Activated CD8-positive, alpha-beta memory T cell treated with anti-CD3 and anti-CD28 coated beads for 36 hours (primary cell): Measurements from ENCODE around the gene OR8D1. TPM values are rescaled to one million over a fixed set of nuclear protein-coding genes. Genes with fewer than 3 reads are reported as not detected.
"Not testable (repeated sequence)": the region's sequence is repeated elsewhere in the genome, so short reads cannot be mapped to it uniquely, and the experiment has no call there.

Experiments used
- CTCF ChIA-PET: fragments of 350-600 bp; sonication (Branson Sonifier 250); formaldehyde crosslinking; loops from one replicate; lab custom pipeline; 2021; ENCODE audit warnings: antibody characterized with exemption; lab: Charles Lee
- POLR2A ChIA-PET: fragments of 350-600 bp; sonication (Branson Sonifier 250); formaldehyde crosslinking; loops from one replicate; lab custom pipeline; 2021; ENCODE audit warnings: antibody characterized with exemption; lab: Charles Lee
- total RNA-seq, 2 experiments: library from RNA; stranded (reverse); gene quantifications; one replicate each; pipeline ENCODE4 v1.2.3, GENCODE V29; 2021

OR8D1 gene
- total RNA-seq, 2 experiments from 2014 or later = not detected

DNA sequence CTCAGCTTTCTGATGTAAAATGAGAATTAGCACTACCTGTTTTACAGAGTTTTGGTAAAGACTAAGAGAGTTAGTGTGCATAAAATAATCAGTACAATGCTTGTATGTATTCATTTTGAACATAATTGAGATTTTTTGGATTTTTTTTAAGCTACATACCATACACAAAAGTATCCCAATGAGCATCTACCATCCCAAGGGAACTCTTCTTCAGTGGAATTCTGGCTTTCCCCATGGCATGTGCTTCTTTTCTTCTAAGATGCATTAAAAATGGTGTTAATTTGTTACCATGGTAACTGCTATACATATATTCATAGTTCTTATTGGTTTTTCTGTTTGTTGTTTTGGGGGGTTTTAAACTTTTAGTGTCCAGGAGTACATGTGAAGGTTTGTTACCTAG is 17.7 kb downstream of the OR8D1 start:
- ChIA-PET CTCF (no interaction called here), POLR2A (no interaction called here)

DNA sequence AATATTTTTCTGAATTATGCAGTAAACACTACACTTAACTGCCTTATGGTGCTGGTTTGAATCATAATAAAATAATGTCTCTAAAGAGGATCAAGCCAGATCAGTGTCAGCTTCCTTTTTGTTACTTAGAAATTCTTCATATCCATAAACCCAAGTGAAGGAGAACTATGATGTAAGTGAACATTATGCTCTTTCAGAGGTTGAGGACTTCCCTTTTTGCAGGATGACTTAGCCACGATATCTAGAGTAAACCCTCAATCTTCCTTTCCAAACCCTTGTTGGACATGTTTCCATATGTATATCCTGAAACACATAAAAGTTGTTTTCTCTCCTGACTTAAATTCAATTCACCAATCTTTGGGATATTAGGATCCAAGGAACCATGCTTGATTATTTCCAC is 19.1 kb downstream of the OR8D1 start:
- CTCF ChIA-PET = no interaction called here
- POLR2A ChIA-PET = no interaction called here

DNA sequence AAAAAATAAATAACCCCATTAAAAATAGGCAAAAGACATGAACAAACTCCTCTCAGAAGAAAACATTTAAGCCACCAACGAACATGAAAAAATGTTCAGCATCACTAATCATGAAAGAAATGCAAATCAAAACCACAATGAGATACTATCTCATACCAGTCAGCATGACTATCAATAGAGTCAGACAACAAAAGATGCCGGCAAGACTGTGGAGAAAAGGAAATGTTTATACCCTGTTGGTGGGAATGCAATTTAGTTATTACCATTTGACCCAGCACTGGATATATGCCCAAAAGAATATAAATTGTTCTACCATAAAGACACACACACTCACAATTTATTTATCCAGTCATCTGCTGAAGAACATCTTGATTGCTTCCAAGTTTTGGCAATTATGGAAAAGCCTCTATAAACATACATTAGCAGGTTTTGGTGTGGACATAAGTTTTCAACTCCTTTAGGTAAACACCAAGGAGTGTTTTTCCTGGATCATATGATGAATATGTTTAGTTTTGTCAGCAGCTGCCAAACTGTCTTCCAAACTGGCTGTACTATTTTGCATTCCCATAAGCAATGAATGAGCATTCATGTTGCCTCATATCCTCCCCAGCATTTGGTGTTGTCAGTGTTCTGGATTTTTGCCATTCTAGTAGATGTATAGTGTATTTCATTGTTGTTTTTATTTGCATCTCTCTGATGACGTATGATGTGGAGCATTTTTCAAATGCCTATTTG is 28.0 kb downstream of the OR8D1 start:
- ChIA-PET CTCF (no interaction called here), POLR2A (no interaction called here)

DNA sequence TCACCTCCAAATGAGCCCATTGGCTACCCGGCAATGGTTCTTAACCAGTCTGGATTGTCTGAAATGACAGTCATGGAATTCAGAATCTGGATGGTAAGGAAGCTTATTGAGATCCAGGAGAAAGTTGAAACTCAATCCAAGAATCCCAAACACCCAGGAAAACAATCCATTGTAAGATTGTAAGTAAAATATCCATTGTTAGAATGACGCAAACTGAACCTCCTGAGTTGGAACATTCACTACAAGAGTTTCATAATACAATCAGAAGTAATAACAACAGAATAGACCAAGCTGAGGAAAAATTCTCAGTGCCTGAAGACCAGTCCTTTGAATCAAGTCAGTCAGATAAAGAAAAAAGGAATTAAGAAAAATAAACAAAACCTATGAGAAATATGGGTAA is 35.5 kb downstream of the OR8D1 start:
- POLR2A ChIA-PET = no interaction called here
- CTCF ChIA-PET = no interaction called here

DNA sequence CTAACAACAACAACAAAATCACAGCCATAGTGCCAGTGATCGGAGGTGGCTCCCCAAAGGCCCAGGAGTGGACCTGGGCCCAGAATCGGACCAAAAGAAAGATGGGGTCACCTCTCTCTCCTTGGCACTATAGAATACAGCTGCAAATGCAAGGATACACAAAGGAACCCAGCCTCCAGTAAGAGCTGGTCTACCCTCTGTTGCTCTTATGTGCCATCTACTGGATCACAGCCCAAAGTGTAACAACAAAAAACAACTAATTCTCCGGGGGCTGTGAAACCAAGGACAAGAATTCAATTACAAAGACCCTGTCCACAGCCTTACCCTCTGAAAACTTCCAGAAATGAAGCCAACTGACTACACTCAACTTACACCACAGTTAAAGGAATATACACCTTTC is 35.9 kb downstream of the OR8D1 start:
- ChIA-PET POLR2A (no interaction called here), CTCF (no interaction called here)

DNA sequence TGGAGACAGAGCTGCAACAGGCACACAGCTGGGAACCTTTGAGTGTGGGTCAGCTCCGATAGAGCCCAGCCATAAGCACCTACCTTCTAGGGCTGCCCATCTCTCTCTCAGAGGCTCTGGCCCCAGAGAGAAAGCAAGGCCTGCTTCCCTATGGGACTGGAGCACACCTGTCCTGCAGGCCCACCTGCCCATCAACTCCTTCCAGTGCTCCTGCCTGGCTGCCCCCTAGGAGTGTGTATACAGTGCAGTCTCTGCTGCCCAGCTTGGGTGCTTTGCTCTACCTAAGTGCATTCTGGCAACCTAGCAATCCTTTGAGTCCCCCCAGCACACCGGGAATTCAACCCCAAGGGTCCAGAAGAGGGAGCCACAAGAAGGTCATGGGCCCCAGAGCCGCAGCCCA is 36.5 kb downstream of the OR8D1 start:
- CTCF ChIA-PET = no interaction called here
- POLR2A ChIA-PET = no interaction called here

DNA sequence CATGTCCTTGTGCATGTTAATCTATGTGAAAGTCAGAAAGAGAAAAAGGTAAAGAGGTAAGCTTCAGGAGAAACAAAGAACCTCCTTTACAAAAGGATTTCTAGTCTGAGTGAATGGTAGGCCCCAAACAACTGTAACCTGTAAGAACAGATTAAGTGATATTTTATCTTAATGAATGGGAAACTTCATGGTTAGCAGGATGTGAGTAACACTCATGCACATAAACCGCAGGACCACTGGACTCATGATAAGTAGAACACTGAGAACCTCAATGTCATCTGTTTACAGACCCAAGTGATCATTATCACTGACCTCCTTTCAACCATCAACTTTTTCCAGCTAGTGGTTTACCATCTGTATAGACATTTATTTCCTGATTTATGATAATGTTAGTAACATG is 37.7 kb downstream of the OR8D1 start:
- POLR2A ChIA-PET = no interaction called here
- CTCF ChIA-PET = no interaction called here

DNA sequence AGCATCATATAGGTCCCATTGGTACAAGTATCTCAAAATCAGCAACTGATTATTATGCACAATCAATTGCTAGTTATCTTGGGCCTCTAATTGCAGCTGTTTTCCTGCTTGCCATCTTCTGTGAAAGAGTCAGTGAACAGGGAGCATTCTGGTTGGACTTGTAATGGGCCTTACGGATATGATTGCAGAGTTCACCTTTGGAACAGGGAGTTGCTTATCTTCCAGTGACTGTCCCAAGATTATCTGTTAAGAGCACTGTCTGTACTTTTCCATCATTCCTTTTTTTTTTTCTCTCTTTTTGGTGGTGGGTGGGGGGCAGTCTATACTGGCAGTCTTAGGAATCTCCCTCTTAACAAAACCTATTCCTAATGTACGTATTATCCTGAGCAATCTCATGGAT is 39.7 kb downstream of the OR8D1 start:
- CTCF ChIA-PET = no interaction called here
- POLR2A ChIA-PET = no interaction called here

DNA sequence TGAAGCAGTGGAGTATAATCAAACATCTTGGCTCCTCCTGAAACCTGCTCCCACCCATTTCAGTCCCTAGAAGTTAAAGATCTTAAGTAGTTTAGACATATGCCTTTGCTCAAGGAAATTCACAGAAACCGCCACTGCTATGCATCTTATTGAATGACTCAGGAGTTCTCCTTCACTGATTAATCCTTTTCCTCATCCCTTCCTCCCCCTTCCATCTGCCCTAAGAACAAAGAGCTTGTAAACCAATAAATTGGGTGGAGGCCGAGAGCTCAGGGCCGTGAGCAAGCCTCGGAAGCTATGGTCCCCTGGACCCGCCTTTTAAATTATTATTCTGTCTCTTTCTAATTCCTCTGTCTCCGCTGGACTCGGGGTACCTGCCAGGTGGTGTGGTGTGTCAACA is 42.9 kb downstream of the OR8D1 start:
- POLR2A ChIA-PET = not testable (repeated sequence)

DNA sequence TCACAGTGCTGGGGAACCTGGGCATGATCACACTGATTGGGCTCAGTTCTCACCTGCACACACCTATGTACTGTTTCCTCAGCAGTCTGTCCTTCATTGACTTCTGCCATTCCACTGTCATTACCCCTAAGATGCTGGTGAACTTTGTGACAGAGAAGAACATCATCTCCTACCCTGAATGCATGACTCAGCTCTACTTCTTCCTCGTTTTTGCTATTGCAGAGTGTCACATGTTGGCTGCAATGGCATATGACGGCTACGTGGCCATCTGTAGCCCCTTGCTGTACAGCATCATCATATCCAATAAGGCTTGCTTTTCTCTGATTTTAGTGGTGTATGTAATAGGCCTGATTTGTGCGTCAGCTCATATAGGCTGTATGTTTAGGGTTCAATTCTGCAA is 48.7 kb downstream of the OR8D1 start:
- POLR2A ChIA-PET, CTCF ChIA-PET: not testable (repeated sequence)

More for the DNA sequence above, 42.9 kb downstream of the OR8D1 start:
- CTCF ChIA-PET = not testable (repeated sequence)

DNA sequence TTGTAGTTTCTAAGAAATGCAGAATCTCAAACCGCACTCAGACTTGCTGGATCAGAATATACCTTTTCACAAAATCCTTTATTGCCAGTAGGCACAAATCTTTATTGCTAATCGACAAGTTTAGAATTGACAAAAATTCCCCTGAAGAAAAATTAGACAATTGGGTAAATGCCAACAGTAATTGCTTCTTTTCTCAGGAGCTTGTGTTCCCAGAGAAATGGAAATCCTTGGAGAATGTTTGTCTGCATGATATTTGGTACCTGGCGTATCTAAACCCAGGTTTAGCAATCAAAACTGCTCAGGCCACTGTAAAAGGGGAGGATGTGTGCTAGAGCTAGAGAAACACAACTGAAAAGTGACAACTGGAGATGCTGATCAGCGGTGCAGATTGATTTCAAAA is 57.7 kb downstream of the OR8D1 start, which contains the start of gene OR8G5:
Gene OR8G5, plus strand, starts transcription at position 301 of the 400 bp plus-strand sequence. CDS start 8,556 bp downstream, outside the sequence.
- CTCF ChIA-PET = no interaction called here
- POLR2A ChIA-PET = no interaction called here

Other genes starting within 250 kb of the OR8D1 start
- gene VWA5A, start 198.5 kb downstream of the OR8D1 start, total RNA-seq = 1 to 10 TPM; 2.3 to 3.0 TPM
- not detected for gene OR10D3, start 130.6 kb downstream of the OR8D1 start, total RNA-seq
- not detected for gene OR8G1, start 72.9 kb downstream of the OR8D1 start, total RNA-seq
- gene OR8G5, start 57.6 kb downstream of the OR8D1 start, total RNA-seq = not detected
- not detected for gene OR8D2, start 6.2 kb upstream of the OR8D1 start, total RNA-seq
- gene OR8B2, start 70.5 kb upstream of the OR8D1 start, total RNA-seq = not detected
- gene OR8B3, start 85.1 kb upstream of the OR8D1 start, total RNA-seq = not detected
- not detected for gene OR8B4, start 110.9 kb upstream of the OR8D1 start, total RNA-seq
- gene OR8B8, start 131.7 kb upstream of the OR8D1 start, total RNA-seq = not detected
- not detected for gene OR8B12, start 229.7 kb upstream of the OR8D1 start, total RNA-seq